H7 (cell line): ENCODE measurements around the gene HOXD8. TPM values are rescaled to one million over a fixed set of nuclear protein-coding genes. Genes with fewer than 3 reads are reported as not detected.

Source experiments
- DNase-seq: peaks from one replicate; pipeline ENCODE4 v3.0.0; 2012
- H3K27me3 ChIP-seq: 2 replicates; pipeline ENCODE4 v1.6.0; 2011; ENCODE audit warnings: mild to moderate bottlenecking, low read length; ENCODE audit not compliant: control insufficient read depth, insufficient read depth
- H3K36me3 ChIP-seq: replicated peaks from 2 replicates; pipeline ENCODE4 v1.5.1; 2011; ENCODE audit warnings: low read length; ENCODE audit not compliant: control insufficient read depth, insufficient read depth
- H3K4me3 ChIP-seq: 2 replicates; pipeline ENCODE4 v1.5.1; 2011; ENCODE audit warnings: low read depth, mild to moderate bottlenecking, control low read depth, low read length, moderate library complexity; ENCODE audit not compliant: insufficient read depth
- total RNA-seq: library from RNA; depleted of rRNA; stranded (reverse); fragments of >200 nt; shearing (Covaris generic); gene quantifications from 2 replicates; pipeline ENCODE4 v1.2.3, GENCODE V29; 2014

HOXD8 gene
- total RNA-seq, 1 experiment from 2014 or later: not detected

- DNase-seq: peak; percentile 61
- H3K4me3 ChIP-seq: no peak overlapping the region
These were observed 33.6 kb downstream of the HOXD8 start for GRCh38 chr2:176162911-176163671.

DNA sequence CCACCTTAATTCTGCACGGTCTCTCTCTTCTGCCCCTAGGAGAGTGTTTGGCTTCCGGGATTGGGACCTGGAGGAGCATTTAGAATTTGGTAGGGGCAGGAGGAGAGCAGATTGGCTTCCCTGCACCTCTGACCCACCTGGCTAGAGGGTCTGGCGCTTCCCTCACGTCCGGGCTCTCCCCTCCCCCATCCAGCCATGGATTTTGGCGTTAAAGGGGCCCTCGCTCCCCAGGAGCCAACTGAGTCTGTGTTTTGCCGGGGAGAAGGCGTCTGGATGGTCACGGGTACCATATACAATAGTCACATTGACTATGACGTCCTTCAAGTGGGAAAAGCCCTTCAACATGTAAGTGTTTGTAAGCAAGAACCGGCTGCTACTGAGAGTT lies 34.2 kb downstream of the HOXD8 start:
- H3K36me3 ChIP-seq: no peaks in the 10 kb centered on the region
- no peak overlapping the region for H3K4me3 ChIP-seq
- peak; percentile 55 for DNase-seq
- H3K27me3 ChIP-seq: peaks cover 100% of the 10 kb centered on the region

More at GRCh38 chr2:176162911-176163671, 33.6 kb downstream of the HOXD8 start:
- Histone ChIP-seq H3K27me3 (peaks cover 100% of the 10 kb centered on the region), H3K36me3 (no peaks in the 10 kb centered on the region)

DNA sequence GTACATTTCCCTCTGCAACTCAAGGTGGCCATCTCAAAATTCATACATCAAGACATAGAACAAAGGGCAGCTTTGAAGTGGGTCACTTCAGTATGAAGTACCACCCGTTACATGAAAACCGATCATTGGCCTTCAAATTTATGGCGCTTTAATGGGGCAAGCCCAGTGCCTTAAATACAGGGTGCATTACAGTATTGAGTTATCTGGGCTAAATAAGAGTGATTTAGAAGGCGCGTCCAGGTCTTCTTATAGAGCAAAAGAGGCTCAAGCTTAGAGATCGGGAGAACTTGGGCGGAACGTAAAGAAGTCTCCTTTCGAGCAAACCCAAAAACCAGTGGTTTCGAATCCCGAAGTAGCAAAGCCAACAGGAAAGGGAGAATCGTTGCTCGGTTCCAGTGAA lies 34.7 kb downstream of the HOXD8 start:
- H3K36me3 ChIP-seq: no peaks in the 10 kb centered on the region
- peaks cover 100% of the 10 kb centered on the region for H3K27me3 ChIP-seq
- no peak overlapping the region for H3K4me3 ChIP-seq
- no peak for DNase-seq

GRCh38 chr2:176164611-176165369 lies 35.3 kb downstream of the HOXD8 start:
- peak; percentile 65 for DNase-seq
- Histone ChIP-seq H3K36me3 (no peaks in the 10 kb centered on the region), H3K27me3 (peaks cover 100% of the 10 kb centered on the region), H3K4me3 (no peak overlapping the region)

DNA sequence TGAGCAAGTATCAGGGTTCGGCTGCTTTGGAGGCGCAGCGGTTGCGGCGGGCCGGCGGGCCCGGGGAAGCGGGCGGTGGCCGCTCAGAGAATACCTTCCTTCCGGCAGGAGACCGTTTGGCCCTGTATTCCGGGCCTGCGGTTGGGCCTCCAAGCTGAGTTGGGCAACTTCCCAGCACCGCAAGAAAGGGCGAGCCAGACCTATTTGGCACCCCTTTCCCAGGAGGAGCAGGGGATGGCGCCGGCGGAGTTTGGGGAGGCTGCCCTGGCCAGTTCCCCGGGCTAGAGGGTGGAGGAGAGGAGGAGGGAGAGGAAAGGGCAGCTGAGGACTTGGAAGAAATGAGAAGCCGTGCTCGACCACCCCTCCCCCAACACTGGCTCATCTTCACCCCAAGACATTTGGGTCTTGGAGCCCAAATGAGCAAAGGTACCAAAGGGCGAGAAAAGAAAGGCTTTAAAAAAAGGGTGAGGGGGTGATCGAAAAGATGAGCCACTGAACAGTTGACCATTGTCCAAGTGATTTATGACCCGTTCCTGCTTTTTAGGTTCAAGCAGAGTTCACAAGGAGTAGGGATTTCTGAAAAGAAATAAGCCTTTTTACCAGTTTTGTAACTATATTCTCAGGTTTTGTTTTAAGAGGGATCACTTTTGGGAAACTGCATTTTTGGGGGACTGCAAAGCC lies 36.0 kb downstream of the HOXD8 start:
- peak; percentile 79 for DNase-seq
- Histone ChIP-seq H3K4me3 (no peak overlapping the region), H3K27me3 (peaks cover 100% of the 10 kb centered on the region), H3K36me3 (no peaks in the 10 kb centered on the region)

- Histone ChIP-seq H3K36me3 (no peaks in the 10 kb centered on the region), H3K27me3 (peaks cover 100% of the 10 kb centered on the region), H3K4me3 (no peak overlapping the region)
- no peak for DNase-seq
These were observed 36.8 kb downstream of the HOXD8 start for GRCh38 chr2:176166272-176166671.

GRCh38 chr2:176167398-176167797 lies 37.9 kb downstream of the HOXD8 start:
- no peak overlapping the region for H3K4me3 ChIP-seq
- H3K27me3 ChIP-seq: peaks cover 100% of the 10 kb centered on the region
- H3K36me3 ChIP-seq: no peaks in the 10 kb centered on the region
- DNase-seq: no peak

DNA sequence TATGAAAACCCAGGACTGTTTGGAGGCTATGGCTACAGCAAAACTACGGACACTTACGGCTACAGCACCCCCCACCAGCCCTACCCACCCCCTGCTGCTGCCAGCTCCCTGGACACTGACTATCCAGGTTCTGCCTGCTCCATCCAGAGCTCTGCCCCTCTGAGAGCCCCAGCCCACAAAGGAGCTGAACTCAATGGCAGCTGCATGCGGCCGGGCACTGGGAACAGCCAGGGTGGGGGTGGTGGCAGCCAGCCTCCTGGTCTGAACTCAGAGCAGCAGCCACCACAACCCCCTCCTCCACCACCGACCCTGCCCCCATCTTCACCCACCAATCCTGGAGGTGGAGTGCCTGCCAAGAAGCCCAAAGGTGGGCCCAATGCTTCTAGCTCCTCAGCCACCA lies 39.7 kb downstream of the HOXD8 start:
- Histone ChIP-seq H3K36me3 (no peaks in the 10 kb centered on the region), H3K27me3 (peaks cover 100% of the 10 kb centered on the region), H3K4me3 (no peak overlapping the region)
- no peak for DNase-seq

DNA sequence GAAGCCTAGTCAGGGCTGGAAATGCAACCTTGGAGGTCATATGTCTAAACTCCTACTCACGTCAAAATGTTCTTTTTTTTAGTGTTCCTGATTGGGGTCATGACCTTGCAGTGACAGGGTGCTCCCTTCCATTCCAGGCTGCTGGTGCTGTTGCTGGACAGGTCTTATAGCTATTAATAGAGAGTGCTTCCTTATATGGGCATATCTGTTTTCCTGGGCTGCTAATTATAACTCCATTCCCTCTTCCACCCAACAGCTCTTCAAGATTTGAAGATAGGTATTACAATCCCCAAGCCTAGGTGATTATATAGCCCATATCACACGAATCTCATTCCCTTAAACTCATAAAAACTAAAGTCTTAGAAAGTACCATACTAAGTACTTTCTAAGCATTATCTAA lies 40.2 kb downstream of the HOXD8 start:
- DNase-seq: no peak
- peaks cover 100% of the 10 kb centered on the region for H3K27me3 ChIP-seq
- no peak overlapping the region for H3K4me3 ChIP-seq
- no peaks in the 10 kb centered on the region for H3K36me3 ChIP-seq

DNA sequence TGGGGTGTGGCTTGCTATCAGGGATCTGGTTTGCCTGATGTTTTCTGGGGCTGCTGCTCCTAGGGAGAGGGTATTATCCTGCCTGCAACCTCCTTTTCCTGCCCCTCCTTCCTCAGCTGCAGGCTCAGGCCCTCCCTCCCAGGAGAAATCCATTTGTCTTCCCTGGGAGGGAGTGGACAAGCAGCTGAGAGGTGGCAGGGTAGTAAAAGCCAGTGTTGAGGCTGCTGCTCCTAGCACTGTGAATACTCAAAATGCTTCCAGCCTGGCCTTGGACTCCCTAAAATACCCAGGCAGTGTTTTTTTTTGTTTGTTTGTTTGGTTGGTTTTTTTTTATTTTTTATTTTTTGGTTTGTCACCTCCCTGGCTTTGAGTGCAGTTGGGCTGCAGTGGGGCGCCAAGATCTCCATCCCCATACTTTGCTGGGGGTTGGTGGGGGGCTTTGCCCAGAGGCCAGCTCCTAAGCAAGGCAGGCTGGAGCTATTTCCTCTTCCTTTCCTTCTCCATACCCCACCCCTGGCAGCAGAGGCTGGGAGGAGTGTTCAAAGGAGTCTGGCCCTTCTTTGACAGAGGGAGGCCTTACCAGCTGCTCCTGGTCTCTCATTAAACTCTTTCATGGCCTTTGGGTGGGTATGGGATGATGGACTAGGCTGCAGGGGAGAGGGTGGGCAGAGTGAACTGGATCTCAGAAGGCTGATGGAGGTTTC lies 41.2 kb downstream of the HOXD8 start:
- no peak for DNase-seq
- peaks cover 100% of the 10 kb centered on the region for H3K27me3 ChIP-seq
- no peak overlapping the region for H3K4me3 ChIP-seq
- no peaks in the 10 kb centered on the region for H3K36me3 ChIP-seq

GRCh38 chr2:176171351-176172006 lies 42.0 kb downstream of the HOXD8 start:
- no peaks in the 10 kb centered on the region for H3K36me3 ChIP-seq
- peaks cover 100% of the 10 kb centered on the region for H3K27me3 ChIP-seq
- H3K4me3 ChIP-seq: peak overlapping the region; percentile 28
- DNase-seq: peak; percentile 81

DNA sequence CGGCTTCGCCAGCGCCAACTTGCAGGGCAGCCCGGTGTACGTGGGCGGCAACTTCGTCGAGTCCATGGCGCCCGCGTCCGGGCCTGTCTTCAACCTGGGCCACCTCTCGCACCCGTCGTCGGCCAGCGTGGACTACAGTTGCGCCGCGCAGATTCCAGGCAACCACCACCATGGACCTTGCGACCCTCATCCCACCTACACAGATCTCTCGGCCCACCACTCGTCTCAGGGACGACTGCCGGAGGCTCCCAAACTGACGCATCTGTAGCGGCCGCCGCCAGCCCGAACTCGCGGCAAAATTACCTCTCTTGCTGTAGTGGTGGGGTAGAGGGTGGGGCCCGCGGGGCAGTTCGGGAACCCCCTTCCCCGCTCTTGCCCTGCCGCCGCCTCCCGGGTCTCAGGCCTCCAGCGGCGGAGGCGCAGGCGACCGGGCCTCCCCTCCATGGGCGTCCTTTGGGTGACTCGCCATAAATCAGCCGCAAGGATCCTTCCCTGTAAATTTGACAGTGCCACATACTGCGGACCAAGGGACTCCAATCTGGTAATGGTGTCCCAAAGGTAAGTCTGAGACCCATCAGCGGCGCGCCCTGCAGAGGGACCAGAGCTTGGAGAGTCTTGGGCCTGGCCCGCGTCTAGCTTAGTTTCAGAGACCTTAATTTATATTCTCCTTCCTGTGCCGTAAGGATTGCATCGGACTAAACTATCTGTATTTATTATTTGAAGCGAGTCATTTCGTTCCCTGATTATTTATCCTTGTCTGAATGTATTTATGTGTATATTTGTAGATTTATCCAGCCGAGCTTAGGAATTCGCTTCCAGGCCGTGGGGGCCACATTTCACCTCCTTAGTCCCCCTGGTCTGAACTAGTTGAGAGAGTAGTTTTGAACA lies 42.7 kb downstream of the HOXD8 start:
- H3K4me3 ChIP-seq: peak overlapping the region; percentile 28
- H3K27me3 ChIP-seq: peaks cover 100% of the 10 kb centered on the region
- DNase-seq: peak; percentile 66

DNA sequence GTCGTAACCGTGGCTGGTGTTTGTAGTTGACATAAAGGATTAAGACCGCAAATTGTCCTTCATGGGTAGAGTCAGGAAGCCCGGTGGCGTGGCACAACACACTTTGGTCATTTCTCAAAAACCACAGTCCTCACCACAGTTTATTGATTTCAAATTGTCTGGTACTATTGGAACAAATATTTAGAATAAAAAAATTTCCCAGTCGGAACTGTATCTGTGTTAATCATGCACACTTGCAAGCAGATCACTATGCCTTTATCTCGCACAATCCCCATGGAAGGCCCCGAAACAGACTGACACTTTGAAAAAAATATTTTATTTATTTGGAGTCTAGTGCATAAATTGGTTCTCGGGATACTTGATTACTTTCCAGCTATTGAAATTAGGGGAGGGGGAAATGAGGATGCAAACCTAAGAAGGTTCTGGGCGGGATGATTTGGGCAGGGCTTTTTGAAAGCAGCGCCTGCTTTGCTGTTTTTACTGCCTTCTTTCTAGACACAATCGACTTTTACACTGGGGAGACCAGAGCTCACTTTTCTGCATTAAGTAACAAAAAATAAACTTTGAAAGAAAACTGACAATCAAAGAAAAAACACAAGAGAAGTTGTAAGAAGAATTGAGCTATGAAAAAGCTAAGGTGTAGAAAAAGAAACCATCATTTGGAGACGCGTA lies 43.5 kb downstream of the HOXD8 start:
- no peak overlapping the region for H3K4me3 ChIP-seq

More for the DNA sequence above, 42.7 kb downstream of the HOXD8 start:
- H3K36me3 ChIP-seq: no peaks in the 10 kb centered on the region

More for the DNA sequence above, 43.5 kb downstream of the HOXD8 start:
- H3K27me3 ChIP-seq: peaks cover 100% of the 10 kb centered on the region
- DNase-seq: no peak
- no peaks in the 10 kb centered on the region for H3K36me3 ChIP-seq
